Muscle of back (tissue), 10 donors: ENCODE data around the gene CCND1. TPM values are rescaled to one million over a fixed set of nuclear protein-coding genes. Genes with fewer than 3 reads are reported as not detected.

ENCODE experiments used
- polyA plus RNA-seq, 10 donors: library from polyadenylated mRNA; unstranded; fragments of 120-200 nt; gene quantifications; one replicate each; pipeline ENCODE4 v1.2.1, GENCODE V29; 2013; ENCODE audit not compliant: insufficient read length in 10 of 10

CCND1 gene
- polyA plus RNA-seq, 10 donors = 54.2 to 114 (median 70.4) TPM

Other genes with a start within 250 kb of the CCND1 start
- gene LINC01488, start 159.5 kb upstream of the CCND1 start, polyA plus RNA-seq = under 1 TPM in 7 of 10 donors, not detected in 3; 0.05 to 0.26 (median 0.08) TPM
- 10 to 100 TPM; 12.9 to 25.0 (median 16.6) TPM for gene LTO1, start 34.2 kb downstream of the CCND1 start, polyA plus RNA-seq
- 1 to 10 TPM in 7 of 10 donors, under 1 TPM in 3; 0.43 to 1.8 (median 1.1) TPM for gene FGF19, start 62.9 kb downstream of the CCND1 start, polyA plus RNA-seq
- gene FGF4, start 134.2 kb downstream of the CCND1 start, polyA plus RNA-seq = 10 to 100 TPM in 3 of 10 donors, 1 to 10 TPM in 7; 2.2 to 20.1 (median 8.7) TPM
- under 1 TPM in 2 of 10 donors, not detected in 8; 0.15 to 0.17 TPM for gene FGF3, start 178.3 kb downstream of the CCND1 start, polyA plus RNA-seq